ENCODE data around the gene PCOLCE2. TPM values are rescaled to one million over a fixed set of nuclear protein-coding genes. Genes with fewer than 3 reads are reported as not detected.

The PCOLCE2 gene
- total RNA-seq, 6 experiments from 2014 or later = 0.74 to 17.3 (median 14.6) TPM

- H3K27me3 Mint-ChIP-seq (ENCODE audit: insufficient read depth) = peaks cover 27% of the 10 kb centered on the region
- H3K36me3 Mint-ChIP-seq (ENCODE audit: low read depth) = no peaks in the 10 kb centered on the region
- no peak for DNase-seq
- no peak overlapping the region for H3K4me3 Mint-ChIP-seq
- TF ChIP-seq, protein P1, sequence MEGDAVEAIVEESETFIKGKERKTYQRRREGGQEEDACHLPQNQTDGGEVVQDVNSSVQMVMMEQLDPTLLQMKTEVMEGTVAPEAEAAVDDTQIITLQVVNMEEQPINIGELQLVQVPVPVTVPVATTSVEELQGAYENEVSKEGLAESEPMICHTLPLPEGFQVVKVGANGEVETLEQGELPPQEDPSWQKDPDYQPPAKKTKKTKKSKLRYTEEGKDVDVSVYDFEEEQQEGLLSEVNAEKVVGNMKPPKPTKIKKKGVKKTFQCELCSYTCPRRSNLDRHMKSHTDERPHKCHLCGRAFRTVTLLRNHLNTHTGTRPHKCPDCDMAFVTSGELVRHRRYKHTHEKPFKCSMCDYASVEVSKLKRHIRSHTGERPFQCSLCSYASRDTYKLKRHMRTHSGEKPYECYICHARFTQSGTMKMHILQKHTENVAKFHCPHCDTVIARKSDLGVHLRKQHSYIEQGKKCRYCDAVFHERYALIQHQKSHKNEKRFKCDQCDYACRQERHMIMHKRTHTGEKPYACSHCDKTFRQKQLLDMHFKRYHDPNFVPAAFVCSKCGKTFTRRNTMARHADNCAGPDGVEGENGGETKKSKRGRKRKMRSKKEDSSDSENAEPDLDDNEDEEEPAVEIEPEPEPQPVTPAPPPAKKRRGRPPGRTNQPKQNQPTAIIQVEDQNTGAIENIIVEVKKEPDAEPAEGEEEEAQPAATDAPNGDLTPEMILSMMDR (IDR thresholded peaks at IDR 0.05) = no peak
- no peak overlapping the region for H3K27ac Mint-ChIP-seq
- H3K4me1 Mint-ChIP-seq (ENCODE audit: low read depth) = peaks cover 13% of the 10 kb centered on the region
- H3K9me3 Mint-ChIP-seq = no peaks in the 10 kb centered on the region
Observed at GRCh38 chr3:142863930-142864920, 24.7 kb downstream of the PCOLCE2 start.

DNA sequence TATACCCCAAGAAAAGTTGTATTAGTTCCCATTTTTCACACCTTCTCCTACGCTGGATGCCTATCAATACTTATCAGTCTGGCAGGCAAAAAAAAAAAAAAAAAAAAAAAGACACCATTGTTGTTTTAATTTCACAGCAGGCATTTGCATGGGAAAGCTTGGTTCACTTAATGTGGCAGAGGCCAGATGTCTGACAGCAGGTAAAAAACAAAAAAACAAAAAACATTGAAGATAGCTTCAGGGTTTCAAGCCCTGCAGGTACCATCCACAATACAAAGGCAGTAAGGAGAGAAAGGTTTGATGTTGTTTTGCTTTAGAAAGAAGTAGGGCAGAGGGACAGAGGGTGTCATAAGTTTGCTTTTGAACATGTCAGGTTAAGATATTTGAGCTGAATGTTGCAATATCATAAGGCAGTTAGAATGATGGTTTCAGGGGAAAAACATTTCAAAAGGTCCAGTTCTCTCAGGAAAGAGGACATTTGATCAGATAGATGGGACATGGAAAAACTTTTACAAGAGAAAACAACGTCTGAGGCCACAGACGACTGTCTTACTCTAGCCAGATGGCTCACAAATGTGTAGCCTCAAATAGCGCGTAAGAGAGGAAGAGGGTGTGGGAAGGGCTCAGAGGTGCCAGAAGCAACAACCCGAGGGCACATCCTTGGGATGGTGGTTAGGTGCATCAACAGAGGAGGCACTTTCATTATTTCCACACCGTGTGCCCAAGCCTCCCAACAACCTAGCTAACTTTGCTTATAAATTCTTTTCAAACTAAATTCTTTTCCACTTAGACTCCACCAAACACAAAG, 25.7 kb downstream of the PCOLCE2 start:
- Mint-ChIP-seq H3K4me1 (ENCODE audit: low read depth) (peaks cover 13% of the 10 kb centered on the region), H3K4me3 (no peak overlapping the region), H3K27ac (no peak overlapping the region), H3K36me3 (ENCODE audit: low read depth) (no peaks in the 10 kb centered on the region), H3K27me3 (ENCODE audit: insufficient read depth) (peaks cover 19% of the 10 kb centered on the region), H3K9me3 (no peaks in the 10 kb centered on the region)
- no peak for DNase-seq
- TF ChIP-seq, protein P1 (IDR thresholded peaks at IDR 0.05) = no peak

GRCh38 chr3:142861926-142862325, 27.0 kb downstream of the PCOLCE2 start:
- no peak overlapping the region for H3K27ac Mint-ChIP-seq
- H3K27me3 Mint-ChIP-seq (ENCODE audit: insufficient read depth) = peaks cover 25% of the 10 kb centered on the region
- H3K9me3 Mint-ChIP-seq = no peaks in the 10 kb centered on the region
- no peak for DNase-seq
- H3K4me3 Mint-ChIP-seq = no peak overlapping the region
- H3K36me3 Mint-ChIP-seq (ENCODE audit: low read depth) = no peaks in the 10 kb centered on the region
- peaks cover 13% of the 10 kb centered on the region for H3K4me1 Mint-ChIP-seq (ENCODE audit: low read depth)
- TF ChIP-seq, protein P1 (IDR thresholded peaks at IDR 0.05) = no peak

DNA sequence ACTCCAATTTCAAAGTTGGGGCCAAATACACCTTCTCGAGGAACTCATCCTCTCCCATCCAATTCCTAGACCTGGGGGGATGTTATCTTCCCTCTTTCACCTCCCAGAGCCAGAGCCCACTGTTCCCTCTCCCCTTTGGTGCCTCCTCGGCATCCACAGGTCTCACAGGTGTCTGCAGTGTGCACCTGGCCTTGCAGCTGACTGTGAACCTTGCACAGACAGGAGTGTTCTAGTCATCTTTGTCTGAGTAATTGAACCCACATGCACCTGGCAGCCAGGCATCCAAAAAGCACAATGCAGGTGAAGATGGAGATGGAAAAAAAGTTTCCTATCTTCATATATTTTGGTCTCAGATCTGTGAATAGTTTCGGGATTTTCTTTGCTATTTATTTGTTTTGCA, 30.8 kb downstream of the PCOLCE2 start:
- TF ChIP-seq, protein P1 (IDR thresholded peaks at IDR 0.05) = no peak
- H3K27ac Mint-ChIP-seq = no peak overlapping the region
- H3K36me3 Mint-ChIP-seq (ENCODE audit: low read depth) = no peaks in the 10 kb centered on the region
- peaks cover 23% of the 10 kb centered on the region for H3K27me3 Mint-ChIP-seq (ENCODE audit: insufficient read depth)
- H3K4me1 Mint-ChIP-seq (ENCODE audit: low read depth) = peaks cover 15% of the 10 kb centered on the region
- no peaks in the 10 kb centered on the region for H3K9me3 Mint-ChIP-seq
- no peak for DNase-seq
- H3K4me3 Mint-ChIP-seq = no peak overlapping the region

DNA sequence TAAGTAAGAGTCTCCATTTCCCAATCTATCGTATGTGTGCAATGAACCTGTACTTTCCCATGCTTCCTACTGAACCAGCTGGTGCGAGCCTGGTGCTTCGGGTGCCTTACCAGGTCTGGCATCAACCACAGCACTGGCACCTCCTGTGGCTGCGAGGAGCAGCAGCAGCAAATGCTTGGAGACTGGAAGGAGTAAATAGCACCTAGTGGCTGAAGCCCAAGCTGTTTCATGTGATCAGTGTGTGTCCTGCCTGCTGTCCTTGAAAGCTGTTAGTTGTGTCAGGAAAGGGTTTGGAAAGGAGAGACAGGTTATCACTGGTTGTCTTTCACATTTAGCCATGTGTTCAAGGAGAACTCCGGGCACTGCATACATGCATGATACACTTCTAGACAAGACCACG, 31.8 kb downstream of the PCOLCE2 start:
- H3K27me3 Mint-ChIP-seq (ENCODE audit: insufficient read depth) = peaks cover 19% of the 10 kb centered on the region
- no peak overlapping the region for H3K27ac Mint-ChIP-seq
- H3K9me3 Mint-ChIP-seq = no peaks in the 10 kb centered on the region
- H3K4me3 Mint-ChIP-seq = no peak overlapping the region
- TF ChIP-seq, protein P1 (IDR thresholded peaks at IDR 0.05) = peak; percentile 38
- peak; percentile 38 for DNase-seq
- peaks cover 14% of the 10 kb centered on the region for H3K4me1 Mint-ChIP-seq (ENCODE audit: low read depth)
- H3K36me3 Mint-ChIP-seq (ENCODE audit: low read depth) = no peaks in the 10 kb centered on the region

All from HFFc6 (cell line).